HUES64 (cell line): ENCODE results near the gene NANOG.
"Not testable (repeated sequence)": the region's sequence is repeated elsewhere in the genome, so short reads cannot be mapped to it uniquely, and the experiment has no call there.

Experiments used
- H3K27ac ChIP-seq: 2 replicates; pipeline ENCODE4 v1.7.0; 2013; ENCODE audit warnings: low read depth, low read length, inconsistent platforms
- H3K27me3 ChIP-seq: 2 replicates; pipeline ENCODE4 v1.6.1; 2013; ENCODE audit warnings: mild to moderate bottlenecking, low read length; ENCODE audit not compliant: insufficient read depth
- H3K36me3 ChIP-seq: 2 replicates; pipeline ENCODE4 v1.6.1; 2013; ENCODE audit warnings: mild to moderate bottlenecking, low read length; ENCODE audit not compliant: insufficient read depth
- H3K4me1 ChIP-seq: 2 replicates; pipeline ENCODE4 v1.6.1; 2013; ENCODE audit warnings: mild to moderate bottlenecking, low read length, moderate library complexity; ENCODE audit not compliant: insufficient read depth
- H3K4me3 ChIP-seq: 2 replicates; pipeline ENCODE4 v1.5.1; 2013; ENCODE audit warnings: mild to moderate bottlenecking, low read length, moderate library complexity
- H3K9ac ChIP-seq: 2 replicates; pipeline ENCODE4 v1.6.1; 2013; ENCODE audit warnings: mild to moderate bottlenecking, low read depth, low read length
- H3K9me3 ChIP-seq: 2 replicates; pipeline ENCODE4 v1.6.1; 2013; ENCODE audit warnings: low read depth, low read length; ENCODE audit not compliant: insufficient read depth
- WGBS: fragments of 150-250, 120-280 bp; methylation state at CpG from one replicate; pipeline ENCODE4 v1.1.7; 2013; ENCODE audit warnings: missing lambda C conversion rate; 5-methylcytosine and 5-hydroxymethylcytosine counted together

The NANOG gene

DNA sequence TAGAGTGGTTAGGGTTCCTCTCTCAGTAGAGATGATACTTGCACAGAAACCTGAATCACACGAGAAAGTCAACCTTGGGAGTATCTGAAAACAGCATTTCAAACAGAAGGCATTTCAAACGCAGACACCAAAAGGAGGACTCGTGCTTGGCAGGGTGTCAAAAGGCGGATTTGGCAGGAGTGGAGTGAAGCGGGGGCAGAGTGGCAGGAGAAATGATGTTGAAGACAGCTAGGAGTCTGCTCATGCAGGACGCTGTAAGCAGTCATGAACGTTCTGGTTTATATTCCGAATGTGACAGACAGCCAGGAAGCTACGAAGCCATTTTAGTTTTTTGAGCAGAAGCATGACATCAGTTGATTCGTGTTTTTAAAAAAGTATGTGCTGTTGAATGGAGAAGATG, 50.0 kb downstream of the NANOG start:
- H3K9ac ChIP-seq, H3K36me3 ChIP-seq: not testable (repeated sequence)
- 90% methylated on average over 6 of the region's 10 CpGs for WGBS

DNA sequence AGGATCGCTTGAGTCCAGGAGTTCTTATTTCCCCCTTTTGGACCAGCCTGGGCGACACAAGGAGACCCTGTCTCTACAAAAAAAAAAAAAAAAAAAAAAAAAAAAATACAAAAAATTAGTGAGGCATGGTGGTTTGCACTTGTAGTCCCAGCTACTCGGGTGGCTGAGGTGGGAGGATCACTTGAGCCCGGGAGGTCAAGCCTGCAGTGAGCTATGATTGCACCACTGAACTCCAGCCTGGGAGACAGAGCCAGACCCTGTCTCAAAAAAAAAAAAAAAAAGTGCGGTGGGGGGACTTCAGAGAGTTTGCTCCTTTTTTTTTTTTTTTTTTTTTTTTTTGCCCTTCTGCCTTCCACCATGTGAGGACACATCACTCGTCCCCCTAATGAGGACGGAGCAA, 50.6 kb downstream of the NANOG start:
- H3K9ac ChIP-seq, H3K4me1 ChIP-seq, H3K27ac ChIP-seq, H3K4me3 ChIP-seq, H3K9me3 ChIP-seq, H3K27me3 ChIP-seq, H3K36me3 ChIP-seq: not testable (repeated sequence)
- WGBS: 93% methylated on average over 6 of the region's 7 CpGs

More for the DNA sequence above, 50.0 kb downstream of the NANOG start:
- not testable (repeated sequence) for H3K27ac ChIP-seq, H3K4me3 ChIP-seq, H3K9me3 ChIP-seq, H3K27me3 ChIP-seq, H3K4me1 ChIP-seq

DNA sequence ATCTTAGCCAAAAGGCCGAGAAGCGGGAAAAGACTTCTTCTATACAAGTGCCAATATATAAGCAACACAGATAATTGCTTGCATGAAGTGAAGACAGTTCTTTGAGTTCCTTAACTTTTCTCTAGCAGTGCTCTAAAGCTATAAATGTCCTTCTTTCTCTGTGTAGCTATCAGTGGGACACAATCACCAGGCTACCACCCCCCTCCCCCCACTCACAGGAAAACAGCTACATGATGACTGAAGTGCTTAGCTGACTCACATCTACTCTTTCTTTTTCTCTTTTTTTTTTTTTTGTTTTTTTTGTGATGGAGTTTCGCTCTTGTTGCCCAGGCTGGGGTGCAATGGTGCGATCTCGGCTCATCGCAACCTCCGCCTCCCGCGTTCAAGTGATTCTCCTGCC, 53.2 kb downstream of the NANOG start:
- H3K4me1 ChIP-seq: peaks cover 18% of the 10 kb centered on the region
- not testable (repeated sequence) for H3K9ac ChIP-seq, H3K27me3 ChIP-seq, H3K36me3 ChIP-seq, H3K4me3 ChIP-seq, H3K9me3 ChIP-seq, H3K27ac ChIP-seq
- 84% methylated on average over 8 of the region's 9 CpGs for WGBS

DNA sequence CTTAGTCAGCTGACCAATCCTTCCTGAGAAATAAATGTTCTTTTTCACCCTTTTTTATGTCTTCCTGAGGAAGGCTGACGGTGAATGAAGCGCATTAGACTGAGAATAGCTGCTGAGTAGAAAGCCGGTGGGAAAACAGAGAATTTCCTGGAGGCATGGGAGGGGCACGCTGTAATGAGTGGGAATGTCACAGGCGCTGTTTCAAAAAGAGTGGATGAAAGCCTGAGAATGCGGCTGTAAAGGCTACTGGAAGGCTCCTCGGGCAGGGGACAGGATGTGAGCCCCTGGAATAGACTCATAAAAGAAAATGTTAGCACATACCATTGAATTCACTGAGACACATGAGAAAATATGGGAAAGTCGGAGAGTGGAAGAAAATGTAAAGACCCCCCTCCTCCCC, 53.9 kb downstream of the NANOG start:
- not testable (repeated sequence) for H3K27ac ChIP-seq, H3K9ac ChIP-seq, H3K4me3 ChIP-seq, H3K9me3 ChIP-seq, H3K36me3 ChIP-seq, H3K27me3 ChIP-seq
- 20% methylated on average over 3 of the region's 8 CpGs for WGBS
- peaks cover 20% of the 10 kb centered on the region for H3K4me1 ChIP-seq

DNA sequence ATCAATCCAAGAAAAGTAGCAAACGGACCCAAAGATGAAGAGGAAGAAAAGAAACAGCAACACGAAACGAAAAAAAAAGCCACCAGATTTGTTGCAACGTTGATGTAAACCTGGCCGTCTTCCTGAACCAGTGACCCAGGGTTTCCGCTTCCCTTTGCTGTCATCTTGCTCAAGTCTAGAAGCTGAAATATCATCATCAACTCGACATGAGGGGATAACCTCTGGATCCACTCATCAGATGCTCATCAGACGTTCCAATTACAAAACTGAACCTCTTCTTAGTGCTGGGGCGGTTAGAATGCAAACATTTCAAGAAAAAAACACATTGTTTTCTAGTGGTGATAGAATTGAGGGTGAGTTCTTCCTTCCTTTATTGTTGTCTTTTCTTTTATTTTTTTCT, 54.4 kb downstream of the NANOG start:
- H3K4me1 ChIP-seq: peaks cover 21% of the 10 kb centered on the region
- H3K9me3 ChIP-seq, H3K9ac ChIP-seq, H3K27me3 ChIP-seq, H3K27ac ChIP-seq, H3K36me3 ChIP-seq, H3K4me3 ChIP-seq: not testable (repeated sequence)
- WGBS: no CpG with 5 or more reads among the region's 9 CpGs

DNA sequence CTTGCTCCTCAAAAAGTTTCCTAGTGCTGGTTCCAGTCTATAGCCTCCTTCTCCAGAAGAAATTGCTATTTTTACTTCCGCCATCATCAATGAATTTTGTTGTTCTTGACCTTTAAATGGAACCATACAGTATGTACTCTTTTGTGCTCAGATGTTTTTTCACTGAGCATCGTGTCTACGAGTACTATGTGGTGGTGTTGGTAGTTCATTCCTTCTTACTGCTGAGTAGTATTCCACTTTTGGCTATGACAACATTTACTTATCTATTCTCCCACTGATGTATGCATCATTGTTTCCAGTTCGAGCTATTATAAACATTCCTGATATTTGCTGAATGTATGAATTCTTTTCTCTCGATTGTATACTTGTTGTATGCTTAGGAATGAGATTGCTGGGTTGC, 54.9 kb downstream of the NANOG start:
- Histone ChIP-seq H3K4me3 (no peak overlapping the region), H3K36me3 (no peaks in the 10 kb centered on the region), H3K27me3 (no peaks in the 10 kb centered on the region), H3K9me3 (no peaks in the 10 kb centered on the region), H3K9ac (no peak overlapping the region), H3K4me1 (peaks cover 21% of the 10 kb centered on the region), H3K27ac (no peak overlapping the region)
- 89% methylated on average over 4 of the region's 5 CpGs for WGBS

DNA sequence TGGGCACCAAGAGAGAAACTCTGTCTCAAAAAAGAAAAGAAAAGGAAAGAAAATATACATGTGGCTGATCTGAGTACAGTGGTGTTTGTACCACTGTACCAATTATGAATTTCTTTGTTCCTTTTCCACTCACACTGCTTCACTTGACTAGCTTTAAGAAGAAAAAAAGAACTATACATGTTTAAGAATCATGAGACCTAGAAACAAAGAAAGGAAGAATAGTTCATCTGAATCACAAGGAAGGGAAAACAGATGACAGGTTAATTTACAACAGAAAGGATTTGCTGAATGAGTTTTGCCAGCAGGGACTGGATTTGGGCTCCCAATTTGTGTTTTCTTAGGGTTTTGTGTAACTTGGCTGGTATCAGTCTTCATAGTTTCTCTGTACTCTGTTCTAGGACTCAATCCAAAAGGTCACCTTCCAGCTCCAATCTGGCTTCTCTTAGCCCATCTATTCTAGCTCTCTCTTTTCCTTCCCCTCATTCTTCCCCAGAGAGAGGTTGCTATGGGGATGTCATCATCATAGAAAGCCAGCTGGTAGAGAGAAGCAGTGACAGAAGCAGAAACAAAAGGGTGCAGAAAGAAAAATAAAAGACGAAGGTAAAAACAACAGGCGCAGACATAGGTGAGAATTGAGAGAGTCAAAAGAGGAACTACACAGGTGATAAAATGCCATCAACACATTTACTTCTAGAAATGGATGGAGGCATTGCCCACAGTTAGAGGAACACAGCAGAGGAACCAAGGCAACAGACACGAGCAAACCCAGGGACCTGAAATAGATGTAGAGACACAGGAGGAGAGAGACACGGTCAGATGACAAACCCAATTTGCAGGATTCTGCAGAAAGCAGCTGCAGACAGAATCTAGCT, 58.3 kb downstream of the NANOG start:
- H3K36me3 ChIP-seq, H3K27me3 ChIP-seq, H3K4me3 ChIP-seq, H3K9me3 ChIP-seq: not testable (repeated sequence)
- Histone ChIP-seq H3K9ac (0 out of 2 replicates have a peak overlapping the region, but pooled peaks have one; percentile 8), H3K27ac (peak overlapping the region; percentile 72), H3K4me1 (peaks cover 37% of the 10 kb centered on the region)
- 64% methylated on average over 2 of the region's 4 CpGs for WGBS

DNA sequence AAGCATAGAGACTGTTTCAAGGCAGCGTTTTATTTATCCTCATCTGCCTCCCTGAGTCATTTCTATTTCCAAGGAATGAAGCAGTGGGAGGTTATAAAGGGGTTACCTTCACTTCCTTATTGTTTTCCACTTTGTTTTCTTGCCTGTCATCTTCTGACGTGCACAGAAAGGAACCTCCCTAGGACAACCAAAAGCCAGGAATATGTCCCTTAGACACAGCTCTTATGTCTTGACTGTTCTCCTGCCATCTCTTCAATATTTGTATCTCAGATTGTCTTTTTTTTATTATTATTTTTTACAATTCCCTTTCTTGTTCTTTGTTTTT, 58.9 kb downstream of the NANOG start:
- H3K4me3 ChIP-seq, H3K36me3 ChIP-seq, H3K9me3 ChIP-seq, H3K27me3 ChIP-seq, H3K9ac ChIP-seq: not testable (repeated sequence)
- H3K27ac ChIP-seq: peak overlapping the region; percentile 62; the same call in 1 of the 2 replicates
- 61% methylated on average over 2 of the region's 2 CpGs for WGBS
- H3K4me1 ChIP-seq: peaks cover 41% of the 10 kb centered on the region
